Activated naive CD4-positive, alpha-beta T cell treated with Interleukin-2 at 50 U/mL for 16 hours (primary cell): ENCODE measurements around the gene FAM124B.
"Not testable (repeated sequence)": the region's sequence is repeated elsewhere in the genome, so short reads cannot be mapped to it uniquely, and the experiment has no call there.

Experiments
- DNase-seq: peaks from one replicate; pipeline ENCODE4 v3.0.0-alpha.2; 2020

The FAM124B gene

GRCh38 chr2:224412141-224413015 lies 10.5 kb upstream of the FAM124B start:
- DNase-seq: no peak

GRCh38 chr2:224410946-224411561 lies 9.1 kb upstream of the FAM124B start:
- no peak for DNase-seq

- no peak for DNase-seq
Measured at GRCh38 chr2:224408676-224409075, 6.8 kb upstream of the FAM124B start.

GRCh38 chr2:224407241-224407701 lies 5.4 kb upstream of the FAM124B start:
- no peak for DNase-seq

GRCh38 chr2:224405841-224406370 lies 4.0 kb upstream of the FAM124B start:
- no peak for DNase-seq

- DNase-seq: no peak
Measured at GRCh38 chr2:224405412-224405811, 3.5 kb upstream of the FAM124B start.

GRCh38 chr2:224404796-224405195 lies 2.9 kb upstream of the FAM124B start:
- DNase-seq: no peak

GRCh38 chr2:224403657-224404056 lies 1.8 kb upstream of the FAM124B start:
- DNase-seq: no peak

- DNase-seq: no peak
Measured at GRCh38 chr2:224400886-224401632, 848 bp downstream of the FAM124B start.

- DNase-seq: no peak
Measured at GRCh38 chr2:224400174-224400810, 1.6 kb downstream of the FAM124B start.

GRCh38 chr2:224398289-224398688 lies 3.6 kb downstream of the FAM124B start:
- no peak for DNase-seq

- not testable (repeated sequence) for DNase-seq
Measured at GRCh38 chr2:224397100-224397499, 4.8 kb downstream of the FAM124B start.

GRCh38 chr2:224395620-224396390 lies 6.1 kb downstream of the FAM124B start:
- DNase-seq: no peak

GRCh38 chr2:224393157-224393872 lies 8.6 kb downstream of the FAM124B start:
- no peak for DNase-seq

GRCh38 chr2:224392545-224392944 lies 9.4 kb downstream of the FAM124B start:
- no peak for DNase-seq

- DNase-seq: no peak
Measured at GRCh38 chr2:224389317-224389716, 12.6 kb downstream of the FAM124B start.

GRCh38 chr2:224386876-224387275 lies 15.0 kb downstream of the FAM124B start:
- DNase-seq: no peak

GRCh38 chr2:224382973-224383555 lies 18.8 kb downstream of the FAM124B start:
- DNase-seq: no peak

GRCh38 chr2:224382280-224382647 lies 19.6 kb downstream of the FAM124B start:
- not testable (repeated sequence) for DNase-seq

GRCh38 chr2:224381521-224382279 lies 20.2 kb downstream of the FAM124B start:
- no peak for DNase-seq
